Epithelial cell of proximal tubule (primary cell): ENCODE results near the gene RNF38. TPM values are rescaled to one million over a fixed set of nuclear protein-coding genes. Genes with fewer than 3 reads are reported as not detected.
"Not testable (repeated sequence)": the region's sequence is repeated elsewhere in the genome, so short reads cannot be mapped to it uniquely, and the experiment has no call there.

ENCODE experiments used
- DNase-seq: peaks from one replicate; pipeline ENCODE4 v3.0.0-alpha.2; 2011; ENCODE audit warnings: low read depth
- H3K4me3 ChIP-seq: 2 replicates; pipeline ENCODE4 v1.5.1; 2011; ENCODE audit warnings: low read depth, mild to moderate bottlenecking, low read length
- total RNA-seq: library from RNA; depleted of rRNA; stranded (reverse); fragments of >200 nt; gene quantifications from 2 replicates; pipeline ENCODE4 v1.2.3, GENCODE V29; 2015
- TF ChIP-seq, protein P1 (sequence below): conservative IDR thresholded peaks from 2 replicates; pipeline ENCODE4 v1.5.1; 2012; ENCODE audit warnings: low read depth, mild to moderate bottlenecking, low read length

RNF38 gene
- total RNA-seq, 1 donor from 2014 or later, result 15.8 TPM

GRCh38 chr9:36316611-36317317, 83.3 kb downstream of the RNF38 start:
- TF ChIP-seq, protein P1, sequence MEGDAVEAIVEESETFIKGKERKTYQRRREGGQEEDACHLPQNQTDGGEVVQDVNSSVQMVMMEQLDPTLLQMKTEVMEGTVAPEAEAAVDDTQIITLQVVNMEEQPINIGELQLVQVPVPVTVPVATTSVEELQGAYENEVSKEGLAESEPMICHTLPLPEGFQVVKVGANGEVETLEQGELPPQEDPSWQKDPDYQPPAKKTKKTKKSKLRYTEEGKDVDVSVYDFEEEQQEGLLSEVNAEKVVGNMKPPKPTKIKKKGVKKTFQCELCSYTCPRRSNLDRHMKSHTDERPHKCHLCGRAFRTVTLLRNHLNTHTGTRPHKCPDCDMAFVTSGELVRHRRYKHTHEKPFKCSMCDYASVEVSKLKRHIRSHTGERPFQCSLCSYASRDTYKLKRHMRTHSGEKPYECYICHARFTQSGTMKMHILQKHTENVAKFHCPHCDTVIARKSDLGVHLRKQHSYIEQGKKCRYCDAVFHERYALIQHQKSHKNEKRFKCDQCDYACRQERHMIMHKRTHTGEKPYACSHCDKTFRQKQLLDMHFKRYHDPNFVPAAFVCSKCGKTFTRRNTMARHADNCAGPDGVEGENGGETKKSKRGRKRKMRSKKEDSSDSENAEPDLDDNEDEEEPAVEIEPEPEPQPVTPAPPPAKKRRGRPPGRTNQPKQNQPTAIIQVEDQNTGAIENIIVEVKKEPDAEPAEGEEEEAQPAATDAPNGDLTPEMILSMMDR, result no peak
- H3K4me3 ChIP-seq, result no peak overlapping the region
- DNase-seq, result no peak

GRCh38 chr9:36316049-36316448, 84.0 kb downstream of the RNF38 start:
- no peak overlapping the region for H3K4me3 ChIP-seq
- DNase-seq, result no peak
- TF ChIP-seq, protein P1, result no peak

DNA sequence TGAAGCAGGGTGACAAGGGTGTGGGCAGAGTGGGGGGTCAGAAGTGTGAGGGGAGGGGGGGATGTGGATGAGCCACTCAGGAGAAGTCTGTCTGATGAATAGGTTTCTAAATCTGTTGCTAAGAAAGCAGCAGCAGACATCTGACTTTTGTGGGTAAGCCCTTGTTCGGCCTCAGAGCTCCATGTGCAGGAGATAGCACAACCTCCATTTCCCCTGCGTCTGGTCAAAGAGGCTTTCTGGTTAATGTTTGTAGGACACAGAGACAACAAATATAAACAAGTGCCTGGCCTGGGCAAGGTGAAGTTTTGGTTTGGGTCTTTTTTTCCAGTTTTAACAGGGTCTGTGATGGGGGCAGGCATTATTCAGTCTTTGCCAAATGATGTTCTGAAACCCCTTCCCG, 84.8 kb downstream of the RNF38 start:
- DNase-seq, result no peak
- H3K4me3 ChIP-seq, result no peak overlapping the region
- TF ChIP-seq, protein P1, result no peak

GRCh38 chr9:36314740-36315139, 85.3 kb downstream of the RNF38 start:
- no peak overlapping the region for H3K4me3 ChIP-seq
- DNase-seq, result no peak
- TF ChIP-seq, protein P1, result no peak

DNA sequence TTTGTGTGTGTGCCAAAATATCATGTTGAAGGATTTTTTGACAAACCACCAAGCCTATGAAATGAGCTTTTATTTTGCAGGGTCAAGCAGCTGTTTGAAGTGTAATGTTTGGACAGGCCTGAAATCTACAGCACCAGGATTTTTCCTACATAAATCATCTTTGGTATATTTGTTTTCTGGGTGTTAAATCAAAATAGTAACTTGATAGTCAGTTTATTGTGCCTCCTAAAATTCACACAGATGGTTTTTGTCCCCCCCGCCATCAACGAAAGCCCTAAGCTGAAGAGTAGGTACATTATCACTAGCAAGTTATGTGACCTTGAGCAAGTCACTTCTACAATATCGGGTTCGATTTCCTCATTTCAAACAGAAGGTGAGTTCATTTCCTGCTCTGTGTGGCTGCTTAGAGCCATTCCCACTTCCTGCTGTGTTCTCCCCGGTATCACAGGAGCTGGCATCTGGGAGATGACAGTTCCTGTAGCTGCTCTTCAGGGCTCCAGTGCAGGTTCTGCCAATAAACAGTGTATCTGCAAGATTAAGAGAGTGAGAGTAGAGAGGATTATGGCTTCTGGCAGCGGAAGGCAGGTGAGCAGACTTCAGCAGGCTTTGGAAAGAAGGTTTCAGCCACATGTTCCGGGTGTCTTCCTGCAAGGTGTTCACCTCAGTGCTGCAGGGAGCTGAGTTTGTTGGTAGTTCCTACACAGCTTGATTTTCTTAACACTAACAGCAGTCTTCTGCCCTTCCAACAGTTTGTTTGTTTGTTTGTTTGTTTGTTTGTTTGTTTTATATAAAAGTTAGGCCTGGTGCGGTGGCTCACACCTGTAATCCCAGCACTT, 93.4 kb downstream of the RNF38 start:
- no peak overlapping the region for H3K4me3 ChIP-seq
- TF ChIP-seq, protein P1, result no peak
- DNase-seq, result no peak

GRCh38 chr9:36304366-36304765, 95.7 kb downstream of the RNF38 start:
- not testable (repeated sequence) for H3K4me3 ChIP-seq, DNase-seq

- TF ChIP-seq, protein P1, result no peak
- H3K4me3 ChIP-seq, result no peak overlapping the region
- no peak for DNase-seq
These were observed 98.8 kb downstream of the RNF38 start for GRCh38 chr9:36301227-36301626.
